ENCODE data around the gene SGO1.
A peak's percentile ranks its signal among the peaks of the same experiment; 100 is the strongest.

The SGO1 gene

GRCh38 chr3:20185679-20186599, at the start of gene SGO1:
Gene SGO1, minus strand, starts transcription at chr3:20186206. Its CDS starts 2,179 bp downstream, at chr3:20184027.
- POLR2A ChIA-PET, result interaction anchor here (0.9 to 1.4 kb wide), 3 partner anchors 9 to 146 kb away, joined by 3 to 6 read pairs (median 4); partner anchors contain the start of gene KAT2B
- peak; percentile 96 for DNase-seq (ENCODE audit: extremely low spot score)
- CTCF ChIA-PET, result interaction anchor here (0.5 to 0.8 kb wide), 3 partner anchors 10 to 837 kb away, joined by 3 read pairs; no protein-coding TSS in a partner anchor
- TF ChIP-seq NFRKB (IDR thresholded peaks at IDR 0.05) (no peak), ELF4 (IDR thresholded peaks at IDR 0.05) (no peak; the same call in none of the 2 replicates), PKNOX1 (IDR thresholded peaks at IDR 0.05) (0 out of 2 replicates have a peak, but pooled peaks have one; percentile 8), L3MBTL2 (conservative IDR thresholded peaks at IDR 0.05) (peak; percentile 96), SP1 (IDR thresholded peaks at IDR 0.05) (no peak), FOXM1 (IDR thresholded peaks at IDR 0.05; ENCODE audit: borderline replicate concordance) (peak; percentile 91)

GRCh38 chr3:20235796-20236195, 49.8 kb upstream of the SGO1 start:
- no peak for DNase-seq (ENCODE audit: extremely low spot score)
- POLR2A ChIA-PET, result no interaction called here
- no peak for TF ChIP-seq PKNOX1 (IDR thresholded peaks at IDR 0.05)
- TF ChIP-seq L3MBTL2 (conservative IDR thresholded peaks at IDR 0.05), result no peak
- no peak for TF ChIP-seq TARDBP (IDR thresholded peaks at IDR 0.05)
- no peak for TF ChIP-seq CTBP1 (IDR thresholded peaks at IDR 0.05; ENCODE audit: borderline replicate concordance)
- no peak for TF ChIP-seq NFRKB (IDR thresholded peaks at IDR 0.05)
- CTCF ChIA-PET, result no interaction called here

GRCh38 chr3:20232906-20233780, 47.1 kb upstream of the SGO1 start:
- POLR2A ChIA-PET, result no interaction called here

GRCh38 chr3:20230954-20231353, 44.9 kb upstream of the SGO1 start:
- TF ChIP-seq SP1 (IDR thresholded peaks at IDR 0.05), result no peak
- no peak for TF ChIP-seq ELF4 (IDR thresholded peaks at IDR 0.05)
- no peak for TF ChIP-seq FOXK2 (IDR thresholded peaks at IDR 0.05)
- no peak for TF ChIP-seq BHLHE40 (IDR thresholded peaks at IDR 0.05; ENCODE audit: borderline replicate concordance)
- TF ChIP-seq FOXA1 (IDR thresholded peaks at IDR 0.05), result no peak
- no peak for TF ChIP-seq PKNOX1 (IDR thresholded peaks at IDR 0.05)
- no peak for TF ChIP-seq SUZ12 (IDR thresholded peaks at IDR 0.05)
- ChIA-PET CTCF (no interaction called here), POLR2A (no interaction called here)
- DNase-seq (ENCODE audit: extremely low spot score), result no peak

More at GRCh38 chr3:20232906-20233780, 47.1 kb upstream of the SGO1 start:
- TF ChIP-seq BHLHE40 (IDR thresholded peaks at IDR 0.05; ENCODE audit: borderline replicate concordance) (no peak), PKNOX1 (IDR thresholded peaks at IDR 0.05) (no peak), FOXK2 (IDR thresholded peaks at IDR 0.05) (no peak), ELF4 (IDR thresholded peaks at IDR 0.05) (no peak), SP1 (IDR thresholded peaks at IDR 0.05) (no peak), NFRKB (IDR thresholded peaks at IDR 0.05) (no peak), ZNF384 (IDR thresholded peaks at IDR 0.05) (no peak), CTBP1 (IDR thresholded peaks at IDR 0.05; ENCODE audit: borderline replicate concordance) (no peak), SUZ12 (IDR thresholded peaks at IDR 0.05) (no peak), L3MBTL2 (conservative IDR thresholded peaks at IDR 0.05) (no peak), ARNT (IDR thresholded peaks at IDR 0.05) (no peak), LEF1 (IDR thresholded peaks at IDR 0.05; ENCODE audit: borderline replicate concordance) (no peak)
- CTCF ChIA-PET, result no interaction called here
- no peak for DNase-seq (ENCODE audit: extremely low spot score)

DNA sequence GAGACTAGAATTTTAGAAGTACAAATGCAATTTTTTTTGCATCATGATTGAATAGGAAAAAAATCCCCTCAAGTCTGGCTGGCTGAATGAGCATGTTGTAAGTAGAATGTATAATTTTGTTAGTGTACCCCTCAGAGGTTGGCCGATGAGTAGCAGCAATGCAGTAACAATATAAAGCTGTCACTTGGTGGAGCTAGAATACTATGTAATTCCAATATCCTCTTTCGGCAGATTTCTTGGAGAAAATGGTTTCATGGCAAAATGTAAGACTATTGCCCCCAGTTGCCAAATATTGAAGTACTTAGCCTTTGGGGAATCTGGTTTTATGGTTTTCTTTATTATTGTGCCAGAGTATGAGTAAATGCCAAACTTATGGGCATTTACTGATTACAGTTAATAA, 39.8 kb upstream of the SGO1 start:
- DNase-seq (ENCODE audit: extremely low spot score), result peak; percentile 23
- ChIA-PET POLR2A (no interaction called here), CTCF (interaction anchor here (0.7 kb wide), 1 partner anchor 662 kb away, joined by 5 read pairs; no protein-coding TSS in a partner anchor)
- no peak for TF ChIP-seq FOXK2 (IDR thresholded peaks at IDR 0.05)

DNA sequence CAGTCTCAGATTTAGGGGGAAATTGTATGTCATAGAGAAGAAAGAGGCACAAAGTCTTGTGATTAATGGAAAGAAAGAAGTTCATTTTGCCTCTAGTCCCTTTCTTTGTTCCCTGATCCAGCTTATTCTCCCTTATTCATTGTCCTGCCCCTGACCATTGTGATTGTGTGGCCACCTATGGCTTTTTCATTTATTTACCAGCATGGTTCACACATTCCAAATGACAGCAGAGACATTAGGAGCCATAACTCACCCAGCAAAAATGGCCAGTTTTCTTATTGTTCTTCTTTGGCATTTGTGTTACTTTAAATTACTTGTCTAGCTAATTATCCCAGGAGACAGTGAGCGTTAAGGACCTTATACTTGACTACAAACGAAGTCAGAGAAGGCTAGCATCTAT, 36.3 kb upstream of the SGO1 start:
- ChIA-PET POLR2A (no interaction called here), CTCF (no interaction called here)
- no peak for DNase-seq (ENCODE audit: extremely low spot score)
- TF ChIP-seq FOXK2 (IDR thresholded peaks at IDR 0.05), result no peak
- no peak for TF ChIP-seq TARDBP (IDR thresholded peaks at IDR 0.05)
- no peak for TF ChIP-seq BHLHE40 (IDR thresholded peaks at IDR 0.05; ENCODE audit: borderline replicate concordance)
- TF ChIP-seq NFRKB (IDR thresholded peaks at IDR 0.05), result no peak
- TF ChIP-seq L3MBTL2 (conservative IDR thresholded peaks at IDR 0.05), result no peak
- no peak for TF ChIP-seq PKNOX1 (IDR thresholded peaks at IDR 0.05)
- TF ChIP-seq ARNT (IDR thresholded peaks at IDR 0.05), result no peak
- no peak for TF ChIP-seq SUZ12 (IDR thresholded peaks at IDR 0.05)
- no peak for TF ChIP-seq CTBP1 (IDR thresholded peaks at IDR 0.05; ENCODE audit: borderline replicate concordance)
- no peak for TF ChIP-seq SP1 (IDR thresholded peaks at IDR 0.05)
- no peak for TF ChIP-seq ELF4 (IDR thresholded peaks at IDR 0.05)
- TF ChIP-seq LEF1 (IDR thresholded peaks at IDR 0.05; ENCODE audit: borderline replicate concordance), result no peak
- no peak for TF ChIP-seq FOXA1 (IDR thresholded peaks at IDR 0.05)
- TF ChIP-seq ZNF384 (IDR thresholded peaks at IDR 0.05), result no peak
- no peak for TF ChIP-seq HDGF (IDR thresholded peaks at IDR 0.05; ENCODE audit: borderline replicate concordance)
- TF ChIP-seq FOXM1 (IDR thresholded peaks at IDR 0.05; ENCODE audit: borderline replicate concordance), result no peak
